ENCODE data around the gene BAX.

The BAX gene

DNA sequence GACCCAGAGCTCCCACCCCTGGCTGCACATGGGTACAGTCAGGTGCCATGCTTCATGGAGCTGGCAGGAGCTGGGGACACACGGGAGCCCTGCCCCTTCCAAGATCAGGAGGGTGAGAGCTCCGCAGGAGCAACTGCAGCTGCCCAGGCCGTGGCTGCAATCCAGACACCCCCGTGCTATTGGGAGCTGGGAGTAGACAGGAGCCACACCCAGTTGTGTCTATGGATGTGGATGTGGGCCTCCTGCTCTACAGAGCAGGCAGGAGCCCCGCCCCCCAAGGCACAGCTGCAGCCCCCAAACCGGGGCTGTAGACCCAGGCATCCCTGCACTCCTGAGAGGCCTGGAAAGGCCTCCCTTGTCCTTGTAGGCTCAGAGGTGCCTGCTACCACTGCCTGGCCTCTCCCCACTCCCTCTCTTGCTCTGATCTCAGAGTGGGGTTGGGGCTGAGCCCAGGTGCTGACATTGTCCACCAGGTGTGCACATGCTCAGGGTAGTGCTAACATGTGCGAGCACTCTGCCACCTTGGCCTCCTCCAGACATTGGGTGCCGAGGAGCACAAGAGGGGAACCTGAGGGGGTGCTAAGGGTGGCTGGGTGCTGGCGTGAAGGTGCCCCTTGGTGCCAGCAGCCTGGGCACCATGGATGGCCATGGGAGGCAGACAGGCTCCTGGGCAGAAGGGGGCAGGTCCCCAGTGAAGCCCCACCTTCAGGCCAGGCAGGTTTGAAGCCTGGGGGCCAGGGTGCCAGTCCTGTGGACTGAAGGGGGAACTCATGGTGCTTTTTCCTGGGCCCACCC, 8.0 kb upstream of the BAX start:
- TF ChIP-seq, protein P1, sequence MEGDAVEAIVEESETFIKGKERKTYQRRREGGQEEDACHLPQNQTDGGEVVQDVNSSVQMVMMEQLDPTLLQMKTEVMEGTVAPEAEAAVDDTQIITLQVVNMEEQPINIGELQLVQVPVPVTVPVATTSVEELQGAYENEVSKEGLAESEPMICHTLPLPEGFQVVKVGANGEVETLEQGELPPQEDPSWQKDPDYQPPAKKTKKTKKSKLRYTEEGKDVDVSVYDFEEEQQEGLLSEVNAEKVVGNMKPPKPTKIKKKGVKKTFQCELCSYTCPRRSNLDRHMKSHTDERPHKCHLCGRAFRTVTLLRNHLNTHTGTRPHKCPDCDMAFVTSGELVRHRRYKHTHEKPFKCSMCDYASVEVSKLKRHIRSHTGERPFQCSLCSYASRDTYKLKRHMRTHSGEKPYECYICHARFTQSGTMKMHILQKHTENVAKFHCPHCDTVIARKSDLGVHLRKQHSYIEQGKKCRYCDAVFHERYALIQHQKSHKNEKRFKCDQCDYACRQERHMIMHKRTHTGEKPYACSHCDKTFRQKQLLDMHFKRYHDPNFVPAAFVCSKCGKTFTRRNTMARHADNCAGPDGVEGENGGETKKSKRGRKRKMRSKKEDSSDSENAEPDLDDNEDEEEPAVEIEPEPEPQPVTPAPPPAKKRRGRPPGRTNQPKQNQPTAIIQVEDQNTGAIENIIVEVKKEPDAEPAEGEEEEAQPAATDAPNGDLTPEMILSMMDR (IDR thresholded peaks at IDR 0.05; ENCODE audit: control insufficient read depth, insufficient read depth, low read depth, low read length, missing control alignments): no peak
- no peak for DNase-seq (ENCODE audit: low read depth)
- H3K4me3 ChIP-seq (ENCODE audit: control insufficient read depth, low read depth, low read length): no peak overlapping the region

DNA sequence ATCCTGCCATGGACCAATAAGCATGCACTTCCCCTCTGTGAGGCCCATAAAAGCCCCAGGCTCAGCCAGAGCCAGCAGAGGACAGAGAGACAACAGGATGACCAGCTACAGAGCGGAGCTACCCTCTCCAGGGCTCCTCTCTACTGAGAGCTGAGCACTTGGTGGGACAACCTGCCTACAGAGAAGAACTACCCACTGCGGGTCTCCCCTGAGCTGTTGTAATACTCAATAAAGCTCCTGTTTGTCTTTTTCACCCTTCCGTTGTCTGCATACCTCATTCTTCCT, 7.5 kb upstream of the BAX start:
- DNase-seq (ENCODE audit: low read depth): no peak
- H3K4me3 ChIP-seq (ENCODE audit: control insufficient read depth, low read depth, low read length): no peak overlapping the region
- TF ChIP-seq, protein P1 (IDR thresholded peaks at IDR 0.05; ENCODE audit: control insufficient read depth, insufficient read depth, low read depth, low read length, missing control alignments): no peak

DNA sequence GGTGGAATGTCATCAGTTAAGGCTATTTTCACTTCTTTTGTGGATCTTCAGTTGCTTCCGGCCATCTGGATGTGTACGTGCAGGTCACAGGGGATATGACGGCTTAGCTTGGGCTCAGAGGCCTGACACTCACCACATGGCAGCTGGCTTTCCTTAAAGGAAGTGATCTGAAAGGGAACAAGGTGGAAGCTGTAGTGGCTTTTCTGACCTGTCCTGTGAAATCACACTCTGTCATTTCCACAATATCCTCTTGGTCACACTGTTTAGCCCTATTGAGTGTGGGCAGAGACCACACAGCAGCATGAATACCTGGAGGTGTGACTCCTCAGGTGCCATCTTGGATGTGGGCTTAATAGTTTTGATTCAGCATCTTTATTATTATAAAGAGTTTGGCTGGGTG, 4.5 kb upstream of the BAX start:
- TF ChIP-seq, protein P1 (IDR thresholded peaks at IDR 0.05; ENCODE audit: control insufficient read depth, insufficient read depth, low read depth, low read length, missing control alignments): no peak
- no peak for DNase-seq (ENCODE audit: low read depth)

DNA sequence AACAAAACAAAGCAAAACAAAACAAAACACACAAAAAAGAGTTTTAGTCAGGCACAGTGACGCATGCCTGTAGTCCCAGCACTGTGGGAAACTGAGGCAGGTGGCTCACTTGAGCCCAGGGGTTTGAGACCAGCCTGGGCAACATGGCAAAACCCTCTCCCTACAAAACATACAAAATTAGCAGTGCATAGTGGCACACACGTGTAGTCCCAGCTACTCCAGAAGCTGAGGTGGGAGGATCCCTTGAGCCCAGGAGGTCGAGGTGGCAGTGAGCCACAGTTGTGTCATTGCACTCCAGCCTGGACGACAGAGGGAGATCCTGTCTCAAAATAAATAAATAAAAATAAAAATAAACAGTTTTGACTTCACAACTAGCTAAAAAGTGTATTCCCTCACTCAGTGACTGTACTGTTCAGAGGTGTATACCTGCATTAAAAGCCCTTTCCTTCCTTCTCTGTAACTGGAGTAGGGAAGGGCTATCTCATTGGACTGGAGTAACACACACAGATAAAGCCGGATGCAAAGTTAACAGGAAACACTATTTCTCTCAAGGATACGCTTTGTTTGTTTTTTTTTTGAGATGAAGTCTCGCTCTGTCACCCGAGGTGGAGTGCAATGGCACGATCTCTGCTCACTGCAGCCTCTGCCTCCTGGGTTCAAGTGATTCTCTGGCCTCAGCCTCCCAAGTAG, 3.7 kb upstream of the BAX start:
- DNase-seq (ENCODE audit: low read depth): no peak
- H3K4me3 ChIP-seq (ENCODE audit: control insufficient read depth, low read depth, low read length): no peak overlapping the region
- TF ChIP-seq, protein P1 (IDR thresholded peaks at IDR 0.05; ENCODE audit: control insufficient read depth, insufficient read depth, low read depth, low read length, missing control alignments): no peak

More for the DNA sequence above, 4.5 kb upstream of the BAX start:
- no peak overlapping the region for H3K4me3 ChIP-seq (ENCODE audit: control insufficient read depth, low read depth, low read length)

DNA sequence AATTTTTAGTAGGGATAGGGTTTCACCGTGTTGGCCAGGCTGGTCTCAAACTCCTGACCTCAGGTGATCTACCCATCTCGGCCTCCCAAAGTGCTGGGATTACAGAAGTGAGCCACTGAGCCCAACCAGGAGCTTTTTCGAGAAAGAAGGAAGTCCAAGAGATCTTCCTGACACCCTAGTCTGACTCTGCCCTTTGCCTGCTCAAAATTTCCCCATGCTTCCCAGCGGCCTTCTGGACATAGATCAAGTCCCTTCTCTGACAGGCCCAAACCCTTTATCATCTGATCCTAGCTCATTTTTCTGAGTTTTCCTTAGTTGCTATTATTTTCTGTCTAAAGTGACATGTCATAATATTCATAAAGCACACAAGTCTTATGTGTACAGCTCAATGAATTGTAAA, 1.5 kb upstream of the BAX start:
- DNase-seq (ENCODE audit: low read depth): no peak
- TF ChIP-seq, protein P1 (IDR thresholded peaks at IDR 0.05; ENCODE audit: control insufficient read depth, insufficient read depth, low read depth, low read length, missing control alignments): no peak
- H3K4me3 ChIP-seq (ENCODE audit: control insufficient read depth, low read depth, low read length): no peak overlapping the region

DNA sequence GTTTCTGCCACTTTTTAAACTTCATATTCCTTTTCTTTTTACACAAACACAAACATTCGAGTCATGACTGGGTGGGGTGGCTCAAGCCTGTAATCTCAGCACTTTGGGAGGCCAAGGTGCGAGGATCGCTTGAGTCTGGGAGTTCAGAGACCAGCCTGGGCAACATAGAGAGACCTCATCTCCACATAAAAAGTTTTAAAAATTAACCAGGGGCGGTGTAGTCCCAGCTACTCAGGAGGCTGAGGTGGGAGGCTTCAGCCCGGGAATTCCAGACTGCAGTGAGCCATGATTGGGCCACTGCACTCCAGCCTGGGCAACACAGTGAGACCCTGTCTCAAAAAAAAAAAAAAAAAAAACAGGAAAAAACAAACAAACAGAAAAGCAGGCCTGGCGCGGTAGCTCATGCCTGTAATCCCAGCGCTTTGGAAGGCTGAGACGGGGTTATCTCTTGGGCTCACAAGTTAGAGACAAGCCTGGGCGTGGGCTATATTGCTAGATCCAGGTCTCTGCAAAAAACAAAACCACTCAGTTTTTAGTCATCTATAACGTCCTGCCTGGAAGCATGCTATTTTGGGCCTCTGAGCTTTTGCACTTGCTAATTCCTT, 583 bp upstream of the BAX start:
- H3K4me3 ChIP-seq (ENCODE audit: control insufficient read depth, low read depth, low read length): peak overlapping the region; percentile 36
- TF ChIP-seq, protein P1 (IDR thresholded peaks at IDR 0.05; ENCODE audit: control insufficient read depth, insufficient read depth, low read depth, low read length, missing control alignments): no peak
- no peak for DNase-seq (ENCODE audit: low read depth)
